Stimulated activated CD4-positive, alpha-beta T cell treated with anti-CD3 and anti-CD28 coated beads, Interleukin-15, amount 100 ng/mL, for 1 hour (primary cell): Measurements from ENCODE around the gene EGR2.

ENCODE experiments used
- DNase-seq, 2 donors: peaks; one replicate each; pipeline ENCODE4 v3.0.0-alpha.2; 2020; ENCODE audit warnings: low read depth in 1 of 2, low spot score in 1 of 2

EGR2 gene

GRCh38 chr10:62816331-62817120, at the start of gene EGR2:
Gene EGR2, minus strand, starts transcription at chr10:62816366. Its CDS starts 337 bp downstream, at chr10:62816029.
- DNase-seq, result peak; percentile 90

- no peak for DNase-seq
Measured at GRCh38 chr10:62862447-62862846, 46.3 kb upstream of the EGR2 start.

DNA sequence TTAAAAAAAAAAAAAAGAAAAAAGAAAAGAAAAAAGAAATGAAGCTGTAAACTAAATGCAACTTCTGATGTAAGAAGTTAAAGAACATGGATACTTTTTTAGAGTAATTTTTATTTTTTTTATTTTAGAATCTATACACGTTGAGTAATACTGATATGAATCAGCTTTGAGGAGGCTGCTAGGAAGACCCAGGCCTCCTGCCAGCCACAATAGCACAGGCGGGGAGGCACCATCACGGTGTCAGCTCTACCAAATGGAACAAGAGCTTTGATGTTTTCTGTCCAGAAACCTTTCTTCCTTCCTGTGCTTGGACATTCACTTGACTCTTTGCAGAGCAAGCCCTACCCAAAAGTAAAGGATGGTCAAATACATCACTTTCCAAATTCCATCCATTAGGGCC, 45.3 kb upstream of the EGR2 start:
- no peak for DNase-seq

DNA sequence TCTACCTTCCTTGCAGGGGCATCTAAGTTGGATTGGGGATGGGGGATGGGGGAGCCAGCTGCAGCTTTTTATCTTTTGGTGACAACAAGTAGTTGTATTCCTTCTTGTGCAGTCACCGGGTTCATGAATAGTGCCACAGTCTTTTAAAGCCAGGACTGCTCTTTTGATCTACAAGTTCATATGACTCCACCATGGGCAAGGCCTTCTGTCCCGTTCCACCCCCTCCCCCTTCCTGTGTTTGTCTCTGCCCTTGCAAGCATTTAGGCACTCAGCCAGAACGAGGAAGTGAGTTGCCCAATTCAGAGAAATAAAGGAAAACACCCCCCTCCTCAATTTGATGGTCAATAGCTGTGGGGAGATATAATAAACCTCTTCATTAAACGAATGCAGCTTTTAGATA, 44.8 kb upstream of the EGR2 start:
- DNase-seq, result no peak

GRCh38 chr10:62858364-62858763, 42.2 kb upstream of the EGR2 start:
- DNase-seq, result no peak

DNA sequence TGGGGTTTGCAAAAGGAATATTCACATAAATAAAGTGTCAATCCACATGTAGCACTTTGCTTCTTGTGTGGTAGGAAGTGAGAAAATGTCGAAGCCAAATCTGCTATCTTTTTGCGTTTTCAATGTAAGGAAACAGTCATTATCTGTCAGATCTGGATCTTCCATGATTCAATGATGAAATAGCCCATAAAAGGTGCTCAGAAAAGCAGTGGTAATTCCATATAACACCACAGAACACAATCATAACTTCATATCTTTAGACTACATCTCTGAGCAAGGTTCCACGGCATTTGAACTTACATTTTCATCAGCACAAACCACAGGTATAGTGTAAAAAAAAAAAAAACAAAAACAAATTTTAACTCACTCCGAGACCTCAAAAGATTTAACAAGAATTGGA, 39.9 kb upstream of the EGR2 start:
- DNase-seq, result no peak

DNA sequence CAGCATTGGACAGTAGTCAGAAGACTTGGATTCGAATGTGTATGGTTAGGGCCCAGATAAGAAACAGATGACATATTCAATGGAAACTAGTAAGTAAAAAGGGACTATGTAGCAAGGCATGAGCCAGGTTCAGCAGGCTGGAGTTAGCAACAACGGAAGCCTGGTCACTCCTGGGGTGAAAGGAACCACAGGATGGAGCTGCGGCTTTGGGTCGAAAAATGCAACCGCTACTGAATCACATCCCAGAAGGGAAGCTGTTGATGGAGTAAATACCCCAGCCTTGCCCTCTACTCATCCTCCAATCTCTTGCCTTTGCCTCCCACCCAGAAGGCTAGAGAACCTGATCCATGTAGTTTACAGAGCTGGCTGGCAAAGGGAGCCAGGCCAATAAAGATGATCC, 37.5 kb upstream of the EGR2 start:
- no peak for DNase-seq

- DNase-seq, result no peak
Measured at GRCh38 chr10:62852961-62853702, 37.0 kb upstream of the EGR2 start.

- no peak for DNase-seq
Measured at GRCh38 chr10:62851442-62851841, 35.3 kb upstream of the EGR2 start.

GRCh38 chr10:62850646-62851045, 34.5 kb upstream of the EGR2 start:
- DNase-seq, result no peak

GRCh38 chr10:62847433-62847832, 31.3 kb upstream of the EGR2 start:
- DNase-seq, result no peak

- peak in 1 of 2 donors; percentile 3 for DNase-seq
Measured at GRCh38 chr10:62844280-62845011, 28.3 kb upstream of the EGR2 start.

DNA sequence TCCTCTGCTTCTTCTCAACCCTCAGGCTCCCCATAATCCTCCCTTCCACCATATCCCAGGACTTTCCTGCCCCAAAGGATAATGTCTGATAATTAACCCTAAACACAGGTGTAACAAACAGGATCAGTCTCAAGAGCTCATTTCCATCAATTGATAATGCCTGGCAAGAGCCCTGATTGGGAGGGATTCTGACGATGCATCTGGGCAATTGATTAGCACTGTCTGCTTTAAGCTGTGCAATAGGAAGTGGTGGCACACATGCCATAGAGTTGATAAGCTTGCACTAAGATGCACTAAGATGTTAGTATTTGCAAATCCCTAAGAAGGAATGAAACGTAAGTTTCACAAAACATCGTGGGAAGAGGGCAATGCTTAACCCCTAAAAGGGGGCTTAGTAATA, 27.4 kb upstream of the EGR2 start:
- no peak for DNase-seq

DNA sequence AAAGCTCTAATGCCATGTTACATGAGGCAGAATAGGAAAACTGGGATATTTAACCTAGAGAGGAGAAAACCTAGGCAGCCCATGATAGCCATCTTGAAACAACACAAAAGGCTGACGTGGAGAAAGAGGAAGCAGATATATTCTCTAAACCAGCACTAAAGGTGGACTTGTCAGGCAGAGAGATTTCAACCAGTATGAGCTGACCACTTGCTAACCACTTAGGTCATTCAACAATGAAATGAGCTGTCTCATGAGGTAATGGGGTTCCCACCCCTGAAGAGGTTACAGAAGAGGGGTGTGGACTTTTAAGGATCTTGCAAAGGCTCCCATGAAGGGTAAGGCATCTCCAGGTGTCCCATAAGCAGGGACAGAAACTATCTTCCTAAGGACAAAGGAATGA, 26.8 kb upstream of the EGR2 start:
- DNase-seq, result no peak

DNA sequence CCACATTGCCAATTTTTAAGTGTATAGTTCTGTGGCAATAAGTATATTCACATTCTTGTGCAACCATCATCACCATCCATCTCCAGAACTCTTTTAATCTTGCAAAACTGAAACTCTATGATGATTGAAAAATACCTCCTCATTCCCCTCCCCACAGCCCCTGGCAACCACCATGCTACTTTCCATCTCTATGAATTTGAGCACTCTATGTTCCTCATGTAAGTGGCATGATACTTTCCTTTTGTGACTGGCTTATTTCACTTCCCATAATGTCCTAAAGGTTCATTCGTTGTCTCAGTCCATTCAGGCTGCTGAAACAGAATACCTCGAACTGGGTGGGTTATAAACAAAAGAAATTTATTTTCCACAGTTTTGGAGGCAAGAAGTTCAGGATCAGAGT, 23.4 kb upstream of the EGR2 start:
- no peak for DNase-seq

DNA sequence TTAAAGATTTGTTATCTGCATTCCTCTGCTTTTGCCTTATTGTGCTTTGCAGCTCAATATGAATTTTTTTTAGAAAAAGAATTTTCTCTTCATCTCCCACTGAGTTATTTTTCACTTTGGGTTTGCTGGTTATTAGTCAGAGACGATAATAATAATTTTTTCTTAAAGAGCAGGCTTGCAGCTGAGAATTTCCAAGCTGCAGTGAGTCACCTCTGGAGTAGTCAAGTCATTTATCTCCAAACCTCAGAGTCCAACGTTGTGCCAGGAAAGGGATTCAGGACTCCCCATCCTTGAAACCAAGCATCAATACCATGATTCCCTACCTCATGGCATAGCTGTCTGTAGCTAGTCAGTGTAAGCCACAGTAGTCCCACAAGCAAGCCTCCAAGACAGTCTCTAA, 15.2 kb upstream of the EGR2 start:
- no peak for DNase-seq

- DNase-seq, result no peak
Measured at GRCh38 chr10:62830679-62831078, 14.5 kb upstream of the EGR2 start.

DNA sequence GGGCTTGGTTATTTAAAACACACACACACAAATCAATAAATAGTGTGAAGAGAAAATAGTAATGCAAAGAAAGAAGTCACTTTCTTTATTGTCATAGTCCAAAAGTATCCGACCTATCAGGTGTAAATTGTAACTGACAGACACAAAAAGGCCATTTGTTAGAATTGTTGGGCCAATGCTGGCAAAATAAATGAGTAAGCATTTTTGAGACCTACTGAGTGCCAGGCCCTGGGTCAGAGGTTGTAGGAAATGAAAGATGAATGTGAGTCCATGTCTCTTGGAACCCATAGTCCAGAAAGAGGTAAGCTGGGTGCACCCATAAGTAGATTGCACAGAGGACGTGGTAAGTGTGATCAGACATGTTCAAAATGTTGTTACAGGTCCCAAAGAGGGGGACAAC, 13.5 kb upstream of the EGR2 start:
- DNase-seq, result no peak

GRCh38 chr10:62826273-62826672, 10.1 kb upstream of the EGR2 start:
- no peak for DNase-seq

DNA sequence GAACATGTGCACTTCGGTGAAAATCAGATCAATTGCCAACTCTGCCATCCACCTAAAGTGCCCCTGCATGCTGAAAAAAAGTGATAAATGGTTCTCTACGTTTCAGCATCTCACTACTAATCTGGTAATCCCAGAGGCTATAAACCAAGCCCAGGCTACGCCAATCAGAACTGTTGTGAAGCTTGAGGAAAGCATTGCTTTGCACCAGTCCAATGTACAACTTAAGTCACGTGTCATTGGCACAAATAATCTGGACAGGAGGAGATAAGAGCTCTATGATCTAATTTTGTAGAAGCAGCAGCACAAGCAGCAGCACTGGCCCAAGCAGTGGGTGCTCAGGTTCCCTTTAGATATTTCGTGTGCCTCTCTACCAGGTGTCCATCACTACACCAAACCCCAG, 4.4 kb upstream of the EGR2 start:
- DNase-seq, result no peak

DNA sequence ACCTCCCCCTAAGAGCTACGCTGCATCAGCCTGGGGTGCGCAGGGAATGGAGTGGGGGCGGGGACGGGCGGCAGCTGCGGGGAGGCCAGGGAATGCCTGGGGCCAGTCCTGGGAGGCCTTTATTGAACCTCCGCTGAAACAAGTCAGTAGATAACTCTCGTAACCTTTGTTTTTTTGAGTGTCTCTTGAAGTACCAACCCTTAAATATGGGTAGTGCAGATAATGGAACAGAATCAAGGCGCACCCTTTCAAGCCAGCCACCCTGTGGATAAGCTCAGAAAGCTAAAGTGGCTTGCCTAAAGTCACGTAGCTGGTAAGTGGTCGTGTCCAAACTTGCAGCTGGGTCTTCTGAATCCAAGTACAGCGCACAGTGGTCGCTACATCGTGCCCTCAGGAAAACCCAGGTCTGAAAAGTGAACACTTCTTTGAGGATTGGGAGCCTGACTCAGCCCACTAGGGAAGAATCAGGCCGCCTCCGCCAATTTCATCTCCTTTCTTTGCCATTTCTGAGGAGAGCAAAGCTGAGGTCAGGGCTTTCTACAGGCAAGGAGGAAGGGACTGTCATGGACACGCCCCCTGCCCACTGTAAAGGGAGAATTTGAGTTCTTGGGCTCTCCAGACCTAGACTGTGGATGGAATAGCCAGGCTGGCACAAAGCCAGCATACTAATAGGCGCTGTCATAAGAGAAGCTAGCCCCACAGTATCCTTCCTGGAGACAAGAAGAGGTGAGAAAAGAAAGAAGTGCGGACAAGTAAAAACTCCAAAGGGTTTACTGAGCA, 3.2 kb upstream of the EGR2 start:
- DNase-seq, result no peak
